SU-DHL-6 (cell line): ENCODE measurements around the gene PARL.

Experiments
- H2AFZ ChIP-seq: fragments of 200-600 bp; sonication (generic); 2 replicates; pipeline ENCODE4 v1.6.1; 2014; ENCODE audit warnings: low read depth, mild to moderate bottlenecking, moderate library complexity, mixed read lengths, antibody characterized with exemption, low read length; ENCODE audit not compliant: severe bottlenecking
- H3F3A ChIP-seq: fragments of 200-600 bp; shearing (Covaris generic); 2 replicates; pipeline ENCODE4 v1.6.0; 2016; ENCODE audit warnings: antibody characterized with exemption, mild to moderate bottlenecking; ENCODE audit not compliant: insufficient read depth
- H3K27ac ChIP-seq: fragments of 200-600 bp; sonication (generic); 2 replicates; pipeline ENCODE4 v1.5.1; 2016; ENCODE audit warnings: low read depth, mild to moderate bottlenecking, low read length, moderate library complexity, mixed read lengths
- H3K27me3 ChIP-seq: fragments of 200-600 bp; sonication (generic), shearing (Covaris generic); 2 replicates; pipeline ENCODE4 v1.6.0; 2014; ENCODE audit warnings: mild to moderate bottlenecking, low read length
- H3K36me3 ChIP-seq: fragments of 200-600 bp; sonication (generic); 2 replicates; pipeline ENCODE4 v1.6.1; 2014; ENCODE audit warnings: mild to moderate bottlenecking, low read length, mixed read lengths
- H3K4me2 ChIP-seq: fragments of 300-600, 200-600 bp; shearing (Covaris generic), sonication (generic); 2 replicates; pipeline ENCODE4 v1.6.0; 2014; ENCODE audit warnings: low read length, low read depth, mild to moderate bottlenecking; ENCODE audit not compliant: poor library complexity, severe bottlenecking
- H3K4me3 ChIP-seq: fragments of 200-600 bp; sonication (generic); 2 replicates; pipeline ENCODE4 v1.5.1; 2014; ENCODE audit warnings: antibody characterized with exemption, low read length, mild to moderate bottlenecking, mixed read lengths; ENCODE audit not compliant: insufficient read depth, poor library complexity, severe bottlenecking
- H3K79me2 ChIP-seq: fragments of 200-600 bp; sonication (generic); 2 replicates; pipeline ENCODE4 v1.6.1; 2014; ENCODE audit warnings: mild to moderate bottlenecking, low read length, moderate library complexity; ENCODE audit not compliant: insufficient read depth
- H3K9ac ChIP-seq: fragments of 200-600 bp; sonication (generic); 2 replicates; pipeline ENCODE4 v1.7.0; 2014; ENCODE audit warnings: mild to moderate bottlenecking, low read length
- H3K9me2 ChIP-seq: fragments of 200-600 bp; sonication (generic); replicated peaks from 2 replicates; pipeline ENCODE4 v1.6.1; 2014; ENCODE audit warnings: low read length; ENCODE audit not compliant: insufficient read depth
- H3K9me3 ChIP-seq: fragments of 200-600 bp; sonication (generic); 2 replicates; pipeline ENCODE4 v1.6.1; 2014; ENCODE audit warnings: low read length, mixed read lengths; ENCODE audit not compliant: insufficient read depth
- H4K20me1 ChIP-seq: fragments of 200-600 bp; sonication (generic); 2 replicates; pipeline ENCODE4 v1.6.1; 2014; ENCODE audit warnings: low read depth, mild to moderate bottlenecking, antibody characterized with exemption, low read length, moderate library complexity, mixed read lengths
- EZH2phosphoT487 ChIP-seq: fragments of 200-600 bp; sonication (generic), shearing (Covaris generic); conservative IDR thresholded peaks from 2 replicates; pipeline ENCODE4 v1.6.1; 2018; ENCODE audit warnings: mild to moderate bottlenecking, antibody characterized with exemption, low read length, moderate library complexity, mixed read lengths
- TF ChIP-seq, protein P1 (sequence below): fragments of 200-600 bp; sonication (generic); IDR thresholded peaks from one replicate; pipeline ENCODE4 v1.5.1; 2017; ENCODE audit warnings: antibody characterized with exemption, mild to moderate bottlenecking, low read length, moderate library complexity; ENCODE audit not compliant: insufficient read depth, poor library complexity, severe bottlenecking

The PARL gene

DNA sequence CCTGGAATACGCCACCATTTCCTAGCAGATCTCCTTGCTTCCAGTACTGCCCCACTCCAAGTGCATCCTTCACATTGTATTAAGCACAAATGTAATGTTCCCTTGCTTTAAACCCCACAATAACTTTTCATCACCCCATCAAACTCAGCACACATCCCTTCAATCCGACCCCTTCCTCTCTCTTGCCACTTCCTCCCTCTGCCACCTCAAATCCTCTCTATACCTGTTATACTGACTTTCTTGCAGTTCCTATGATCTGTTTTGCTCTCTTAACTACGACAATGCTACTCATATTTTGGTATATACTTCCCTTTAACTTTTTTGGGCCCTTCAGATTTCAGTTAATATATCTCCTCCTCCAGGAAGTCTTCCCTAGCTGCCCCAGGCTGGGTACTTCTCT, 14.1 kb downstream of the PARL start:
- no peaks in the 10 kb centered on the region for H3K36me3 ChIP-seq
- no peaks in the 10 kb centered on the region for H3F3A ChIP-seq
- no peaks in the 10 kb centered on the region for H3K9me3 ChIP-seq
- H3K27ac ChIP-seq, result no peak overlapping the region
- no peaks in the 10 kb centered on the region for H3K9me2 ChIP-seq
- no peak overlapping the region for H2AFZ ChIP-seq
- H4K20me1 ChIP-seq, result no peaks in the 10 kb centered on the region
- no peak overlapping the region for H3K9ac ChIP-seq
- peaks cover 58% of the 10 kb centered on the region for H3K79me2 ChIP-seq
- H3K4me3 ChIP-seq, result no peak overlapping the region
- TF ChIP-seq, protein P1, sequence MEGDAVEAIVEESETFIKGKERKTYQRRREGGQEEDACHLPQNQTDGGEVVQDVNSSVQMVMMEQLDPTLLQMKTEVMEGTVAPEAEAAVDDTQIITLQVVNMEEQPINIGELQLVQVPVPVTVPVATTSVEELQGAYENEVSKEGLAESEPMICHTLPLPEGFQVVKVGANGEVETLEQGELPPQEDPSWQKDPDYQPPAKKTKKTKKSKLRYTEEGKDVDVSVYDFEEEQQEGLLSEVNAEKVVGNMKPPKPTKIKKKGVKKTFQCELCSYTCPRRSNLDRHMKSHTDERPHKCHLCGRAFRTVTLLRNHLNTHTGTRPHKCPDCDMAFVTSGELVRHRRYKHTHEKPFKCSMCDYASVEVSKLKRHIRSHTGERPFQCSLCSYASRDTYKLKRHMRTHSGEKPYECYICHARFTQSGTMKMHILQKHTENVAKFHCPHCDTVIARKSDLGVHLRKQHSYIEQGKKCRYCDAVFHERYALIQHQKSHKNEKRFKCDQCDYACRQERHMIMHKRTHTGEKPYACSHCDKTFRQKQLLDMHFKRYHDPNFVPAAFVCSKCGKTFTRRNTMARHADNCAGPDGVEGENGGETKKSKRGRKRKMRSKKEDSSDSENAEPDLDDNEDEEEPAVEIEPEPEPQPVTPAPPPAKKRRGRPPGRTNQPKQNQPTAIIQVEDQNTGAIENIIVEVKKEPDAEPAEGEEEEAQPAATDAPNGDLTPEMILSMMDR, result no peak
- H3K4me2 ChIP-seq, result no peak overlapping the region
- no peaks in the 10 kb centered on the region for H3K27me3 ChIP-seq

DNA sequence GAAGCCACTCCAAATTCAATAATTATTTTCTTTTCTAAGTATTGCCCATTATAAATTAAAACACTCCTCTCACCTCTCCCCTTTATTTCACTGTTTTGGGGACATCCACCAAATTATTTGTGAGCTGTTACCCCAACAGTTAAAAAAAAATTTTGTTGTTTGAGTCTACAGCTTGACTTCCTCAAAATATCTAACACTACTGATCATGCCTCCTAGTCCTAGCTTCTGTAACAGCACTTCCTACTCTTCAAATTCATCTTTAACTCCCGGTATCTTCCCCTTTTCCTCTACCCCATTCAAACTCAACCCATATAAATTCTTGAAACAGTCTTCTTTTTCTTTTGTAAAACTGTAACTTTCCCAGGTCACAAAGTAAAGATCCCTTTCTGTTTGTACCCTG, 15.9 kb downstream of the PARL start:
- Histone ChIP-seq H3K4me2 (no peak overlapping the region), H3K27me3 (no peaks in the 10 kb centered on the region), H3K4me3 (no peak overlapping the region), H3K9me2 (no peaks in the 10 kb centered on the region), H3K9ac (no peak overlapping the region), H3K27ac (no peak overlapping the region), H4K20me1 (no peaks in the 10 kb centered on the region), H3K36me3 (0 out of 2 replicates have a peak, but pooled peaks cover 4% of the 10 kb centered on the region), H3K9me3 (no peaks in the 10 kb centered on the region), H3F3A (no peaks in the 10 kb centered on the region), H2AFZ (no peak overlapping the region), H3K79me2 (peaks cover 40% of the 10 kb centered on the region)
- no peak for TF ChIP-seq EZH2phosphoT487

DNA sequence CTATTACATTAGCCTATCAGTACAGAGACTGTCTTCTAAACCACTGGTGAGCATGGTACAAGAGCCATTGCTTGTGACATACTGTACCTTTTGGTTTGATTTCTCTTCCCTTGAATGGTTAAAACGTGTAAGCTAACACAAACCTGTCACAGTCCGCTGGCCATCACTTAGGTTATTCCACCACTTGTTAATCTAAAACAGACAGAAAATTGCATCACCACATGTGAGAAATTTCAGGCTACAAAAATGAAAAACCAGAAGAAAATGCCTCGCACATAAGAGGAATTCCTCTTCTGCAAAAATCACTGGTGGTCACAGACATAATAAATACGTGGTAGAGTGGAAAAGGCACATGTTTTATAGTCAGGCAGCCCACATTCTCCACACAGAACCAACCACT, 22.1 kb downstream of the PARL start:
- Histone ChIP-seq H3K9me2 (no peaks in the 10 kb centered on the region), H2AFZ (no peak overlapping the region), H3K36me3 (peaks cover 15% of the 10 kb centered on the region; the same call in 1 of the 2 replicates), H3F3A (no peaks in the 10 kb centered on the region), H3K9me3 (no peaks in the 10 kb centered on the region), H3K79me2 (no peaks in the 10 kb centered on the region), H3K27me3 (no peaks in the 10 kb centered on the region), H3K4me3 (no peak overlapping the region), H3K4me2 (no peak overlapping the region), H3K9ac (no peak overlapping the region), H3K27ac (no peak overlapping the region), H4K20me1 (no peaks in the 10 kb centered on the region)
- TF ChIP-seq EZH2phosphoT487, result no peak
- TF ChIP-seq, protein P1, result no peak

DNA sequence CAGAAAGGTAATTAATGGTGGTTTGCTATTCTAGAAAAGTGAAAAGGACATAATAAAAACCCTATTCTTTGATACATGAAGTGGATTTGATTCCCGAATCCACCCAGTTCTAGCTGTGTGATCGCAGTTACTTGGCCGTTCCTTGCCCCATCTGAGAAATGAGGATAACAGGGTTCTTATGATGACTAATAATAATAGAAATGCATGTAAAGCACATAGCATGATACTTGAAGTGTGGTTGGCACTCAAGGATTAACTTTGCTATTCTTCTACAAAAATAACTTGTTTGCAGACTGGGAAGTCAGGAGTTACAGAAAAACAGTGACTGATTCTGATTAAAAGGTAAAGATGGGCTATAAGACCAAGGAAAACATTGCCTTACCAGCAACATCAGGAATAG, 26.8 kb downstream of the PARL start:
- Histone ChIP-seq H3K79me2 (no peaks in the 10 kb centered on the region), H3K4me3 (no peak overlapping the region), H3K9me2 (no peaks in the 10 kb centered on the region), H3K9me3 (no peaks in the 10 kb centered on the region), H2AFZ (no peak overlapping the region), H3K27ac (no peak overlapping the region), H3K4me2 (no peak overlapping the region), H3K9ac (no peak overlapping the region), H3K36me3 (peaks cover 7% of the 10 kb centered on the region; the same call in 1 of the 2 replicates), H3K27me3 (no peaks in the 10 kb centered on the region), H3F3A (no peaks in the 10 kb centered on the region), H4K20me1 (no peaks in the 10 kb centered on the region)
- TF ChIP-seq, protein P1, result no peak
- TF ChIP-seq EZH2phosphoT487, result no peak
